ENCODE results near the gene UNC45B. TPM values are rescaled to one million over a fixed set of nuclear protein-coding genes. Genes with fewer than 3 reads are reported as not detected.

UNC45B gene
- total RNA-seq, 1 experiment from 2014 or later: not detected

DNA sequence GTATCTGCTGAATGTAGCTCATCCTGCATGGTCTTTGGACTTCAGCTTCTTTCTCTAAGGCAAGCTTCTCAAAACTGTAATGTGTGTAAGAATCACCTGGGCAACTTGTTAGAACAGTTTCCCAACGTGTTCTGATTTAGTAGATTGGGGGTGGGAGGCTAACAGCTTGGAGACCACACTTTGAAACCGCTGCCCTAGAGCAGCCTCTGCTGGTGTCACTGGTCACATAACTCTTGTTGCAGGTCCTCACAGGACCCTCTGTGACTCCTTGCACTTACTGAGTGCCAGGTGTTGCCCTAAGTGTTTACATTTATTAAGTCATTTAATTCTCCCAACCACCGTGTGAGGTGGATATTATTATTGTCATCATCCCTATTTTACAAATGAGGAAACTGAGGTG is 36.7 kb downstream of the UNC45B start:
- H3K9ac ChIP-seq (ENCODE audit: low read length): no peak overlapping the region
- H3K79me2 ChIP-seq (ENCODE audit: insufficient read depth, low read length): no peaks in the 10 kb centered on the region
- no peak for DNase-seq (ENCODE audit: low read depth, low spot score)
- POLR2A ChIA-PET: no interaction called here
- TF ChIP-seq, protein P1, sequence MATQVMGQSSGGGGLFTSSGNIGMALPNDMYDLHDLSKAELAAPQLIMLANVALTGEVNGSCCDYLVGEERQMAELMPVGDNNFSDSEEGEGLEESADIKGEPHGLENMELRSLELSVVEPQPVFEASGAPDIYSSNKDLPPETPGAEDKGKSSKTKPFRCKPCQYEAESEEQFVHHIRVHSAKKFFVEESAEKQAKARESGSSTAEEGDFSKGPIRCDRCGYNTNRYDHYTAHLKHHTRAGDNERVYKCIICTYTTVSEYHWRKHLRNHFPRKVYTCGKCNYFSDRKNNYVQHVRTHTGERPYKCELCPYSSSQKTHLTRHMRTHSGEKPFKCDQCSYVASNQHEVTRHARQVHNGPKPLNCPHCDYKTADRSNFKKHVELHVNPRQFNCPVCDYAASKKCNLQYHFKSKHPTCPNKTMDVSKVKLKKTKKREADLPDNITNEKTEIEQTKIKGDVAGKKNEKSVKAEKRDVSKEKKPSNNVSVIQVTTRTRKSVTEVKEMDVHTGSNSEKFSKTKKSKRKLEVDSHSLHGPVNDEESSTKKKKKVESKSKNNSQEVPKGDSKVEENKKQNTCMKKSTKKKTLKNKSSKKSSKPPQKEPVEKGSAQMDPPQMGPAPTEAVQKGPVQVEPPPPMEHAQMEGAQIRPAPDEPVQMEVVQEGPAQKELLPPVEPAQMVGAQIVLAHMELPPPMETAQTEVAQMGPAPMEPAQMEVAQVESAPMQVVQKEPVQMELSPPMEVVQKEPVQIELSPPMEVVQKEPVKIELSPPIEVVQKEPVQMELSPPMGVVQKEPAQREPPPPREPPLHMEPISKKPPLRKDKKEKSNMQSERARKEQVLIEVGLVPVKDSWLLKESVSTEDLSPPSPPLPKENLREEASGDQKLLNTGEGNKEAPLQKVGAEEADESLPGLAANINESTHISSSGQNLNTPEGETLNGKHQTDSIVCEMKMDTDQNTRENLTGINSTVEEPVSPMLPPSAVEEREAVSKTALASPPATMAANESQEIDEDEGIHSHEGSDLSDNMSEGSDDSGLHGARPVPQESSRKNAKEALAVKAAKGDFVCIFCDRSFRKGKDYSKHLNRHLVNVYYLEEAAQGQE (IDR thresholded peaks at IDR 0.05; ENCODE audit: low read depth): no peak
- no peak for TF ChIP-seq CBX3 (IDR thresholded peaks at IDR 0.05; ENCODE audit: low read depth)
- no peak for TF ChIP-seq ZFX (IDR thresholded peaks at IDR 0.05)
- no peak for TF ChIP-seq EZH2 (IDR thresholded peaks at IDR 0.05)
- no peak for TF ChIP-seq YY1 (IDR thresholded peaks at IDR 0.05; ENCODE audit: extremely low read depth, insufficient replicate concordance, low read depth, low read length)
- TF ChIP-seq, protein P2, sequence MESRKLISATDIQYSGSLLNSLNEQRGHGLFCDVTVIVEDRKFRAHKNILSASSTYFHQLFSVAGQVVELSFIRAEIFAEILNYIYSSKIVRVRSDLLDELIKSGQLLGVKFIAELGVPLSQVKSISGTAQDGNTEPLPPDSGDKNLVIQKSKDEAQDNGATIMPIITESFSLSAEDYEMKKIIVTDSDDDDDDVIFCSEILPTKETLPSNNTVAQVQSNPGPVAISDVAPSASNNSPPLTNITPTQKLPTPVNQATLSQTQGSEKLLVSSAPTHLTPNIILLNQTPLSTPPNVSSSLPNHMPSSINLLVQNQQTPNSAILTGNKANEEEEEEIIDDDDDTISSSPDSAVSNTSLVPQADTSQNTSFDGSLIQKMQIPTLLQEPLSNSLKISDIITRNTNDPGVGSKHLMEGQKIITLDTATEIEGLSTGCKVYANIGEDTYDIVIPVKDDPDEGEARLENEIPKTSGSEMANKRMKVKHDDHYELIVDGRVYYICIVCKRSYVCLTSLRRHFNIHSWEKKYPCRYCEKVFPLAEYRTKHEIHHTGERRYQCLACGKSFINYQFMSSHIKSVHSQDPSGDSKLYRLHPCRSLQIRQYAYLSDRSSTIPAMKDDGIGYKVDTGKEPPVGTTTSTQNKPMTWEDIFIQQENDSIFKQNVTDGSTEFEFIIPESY (IDR thresholded peaks at IDR 0.05; ENCODE audit: extremely low read depth, insufficient replicate concordance, low read length): no peak
- TF ChIP-seq POLR2A (IDR thresholded peaks at IDR 0.05; ENCODE audit: borderline replicate concordance, extremely low read depth, insufficient read depth, insufficient read length): no peak
- TF ChIP-seq, protein P3, sequence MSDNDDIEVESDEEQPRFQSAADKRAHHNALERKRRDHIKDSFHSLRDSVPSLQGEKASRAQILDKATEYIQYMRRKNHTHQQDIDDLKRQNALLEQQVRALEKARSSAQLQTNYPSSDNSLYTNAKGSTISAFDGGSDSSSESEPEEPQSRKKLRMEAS (IDR thresholded peaks at IDR 0.05): no peak
- TF ChIP-seq SRF (IDR thresholded peaks at IDR 0.05; ENCODE audit: low read depth): no peak
- TF ChIP-seq CEBPB (IDR thresholded peaks at IDR 0.05; ENCODE audit: low read depth): no peak
- TF ChIP-seq RAD21 (IDR thresholded peaks at IDR 0.05; ENCODE audit: low read depth): no peak
- CTCF ChIA-PET: no interaction called here
- intact Hi-C loops (cut with micrococcal nuclease): no loop called here
- no peak overlapping the region for H3K27ac ChIP-seq (ENCODE audit: low read depth, low read length)
- H3K4me1 ChIP-seq (ENCODE audit: control insufficient read depth in 1 of 2, insufficient read depth in 2 of 2, low read length in 2 of 2): no peaks in the 10 kb centered on the region
- no peak overlapping the region for H2AFZ ChIP-seq (ENCODE audit: low read depth, low read length, poor library complexity, severe bottlenecking)
- no peak overlapping the region for H3K4me2 ChIP-seq (ENCODE audit: low read length)
- H3K27me3 ChIP-seq (ENCODE audit: insufficient read depth, low read length): peaks cover 17% of the 10 kb centered on the region
- no peaks in the 10 kb centered on the region for H3K9me2 ChIP-seq (ENCODE audit: insufficient read depth)
- BruUV-seq (replicated peaks): no TSS peak
- no peaks in the 10 kb centered on the region for H4K20me1 ChIP-seq (ENCODE audit: insufficient read depth)
- RAD21 ChIA-PET (ENCODE audit: low non-redundant PET in 1 of 2, low total read pairs in 2 of 2, uncharacterized antibody in 2 of 2, unreplicated experiment in 2 of 2): no interaction called here
- ATAC-seq: no peak
- no peaks in the 10 kb centered on the region for H3K36me3 ChIP-seq (ENCODE audit: control insufficient read depth in 1 of 2, insufficient read depth in 2 of 2, low read length in 2 of 2)
- H3K9me3 ChIP-seq (ENCODE audit: control insufficient read depth in 1 of 2, insufficient read depth in 1 of 2, low read depth in 1 of 2, low read length in 2 of 2): no peaks in the 10 kb centered on the region
- no peak overlapping the region for H3K4me3 ChIP-seq (replicated peaks in 1 of 2; ENCODE audit: low read depth in 1 of 2, low read length in 2 of 2)
